SKM-1 (cell line): ENCODE data around the gene TTC34.
A peak's percentile ranks its signal among the peaks of the same experiment; 100 is the strongest.

Experiments used
- DNase-seq: peaks from one replicate; lab custom pipeline; 2025; ENCODE audit not compliant: unreplicated experiment; lab: John Stamatoyannopoulos, UW

TTC34 gene

GRCh38 chr1:2643414-2644077, 157.9 kb downstream of the TTC34 start:
- no peak for DNase-seq

- DNase-seq: peak; percentile 47
Measured at GRCh38 chr1:2642560-2643413, 158.7 kb downstream of the TTC34 start.

- DNase-seq: no peak
Measured at GRCh38 chr1:2642131-2642559, 159.3 kb downstream of the TTC34 start.

DNA sequence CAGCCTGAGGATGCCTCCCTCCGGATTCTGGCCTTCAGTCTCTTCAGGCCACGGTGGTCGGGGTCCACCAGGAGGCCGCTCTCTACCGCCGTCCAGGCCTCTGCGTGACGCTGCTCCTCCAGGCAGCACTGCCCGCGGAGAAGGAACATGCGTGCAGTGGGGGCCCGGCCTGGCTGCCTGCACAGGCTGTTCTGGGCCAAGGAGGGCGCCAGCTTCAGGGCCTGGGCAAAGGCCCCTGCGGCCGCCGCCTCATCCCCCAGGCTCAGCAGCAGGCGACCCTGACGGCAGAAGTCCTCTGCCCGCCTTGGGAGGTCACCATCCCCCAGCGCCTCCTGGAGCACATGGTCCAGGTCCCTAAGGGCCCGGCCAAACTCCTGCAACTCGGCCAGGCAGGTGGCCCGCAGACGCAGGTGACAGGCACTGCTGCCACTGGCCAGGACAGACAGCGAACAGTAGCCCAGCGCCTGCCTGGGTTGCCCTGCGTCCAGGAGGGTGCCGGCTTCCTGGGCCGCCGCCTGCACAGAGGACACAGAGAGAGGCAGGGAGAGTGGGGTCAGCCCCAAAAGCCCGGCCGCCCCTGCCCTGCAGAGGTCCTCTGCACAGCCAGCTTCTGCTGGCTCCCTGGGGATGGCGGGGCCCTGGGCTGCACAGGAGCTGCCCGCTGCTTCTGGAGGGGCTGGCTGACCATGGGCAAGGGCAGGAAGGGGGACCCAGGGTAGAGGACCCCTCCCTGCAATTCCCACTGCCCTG, 159.9 kb downstream of the TTC34 start:
- DNase-seq: no peak

- no peak for DNase-seq
Measured at GRCh38 chr1:2640626-2641025, 160.9 kb downstream of the TTC34 start.

- no peak for DNase-seq
Measured at GRCh38 chr1:2639607-2640521, 161.6 kb downstream of the TTC34 start.

- no peak for DNase-seq
Measured at GRCh38 chr1:2639203-2639602, 162.3 kb downstream of the TTC34 start.

DNA sequence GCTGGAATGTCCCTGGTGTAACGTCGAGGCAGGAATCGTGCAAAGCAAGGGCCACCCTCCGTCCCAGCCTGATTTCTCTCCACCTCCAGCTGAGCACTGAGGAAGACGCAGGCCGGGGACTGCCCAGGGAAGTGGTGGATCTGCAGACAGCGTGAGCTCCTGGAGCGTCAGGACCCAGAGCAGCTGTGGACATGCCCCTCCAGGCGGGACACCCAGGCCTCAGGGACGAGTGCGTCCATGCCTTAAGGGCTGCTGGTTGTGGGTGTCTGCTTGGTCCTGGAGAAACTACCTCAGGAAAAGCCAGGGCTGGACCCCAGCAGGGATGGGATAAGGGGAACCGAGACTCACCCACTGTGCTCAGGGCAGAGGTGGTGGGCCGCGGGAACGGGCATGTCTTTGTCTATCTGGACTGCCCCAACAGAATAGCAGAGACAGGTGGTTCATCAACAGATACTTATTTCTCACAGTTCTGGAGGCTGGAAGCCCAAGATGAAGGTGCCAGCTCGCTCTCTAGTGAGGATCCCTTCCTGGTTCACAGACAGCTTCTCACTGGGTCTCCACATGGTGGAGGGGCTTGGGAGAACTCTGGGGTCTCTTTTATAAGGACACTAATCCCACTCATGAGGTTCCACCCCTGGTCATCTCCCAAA, 162.9 kb downstream of the TTC34 start:
- no peak for DNase-seq

GRCh38 chr1:2637442-2638145, 163.9 kb downstream of the TTC34 start:
- DNase-seq: no peak

DNA sequence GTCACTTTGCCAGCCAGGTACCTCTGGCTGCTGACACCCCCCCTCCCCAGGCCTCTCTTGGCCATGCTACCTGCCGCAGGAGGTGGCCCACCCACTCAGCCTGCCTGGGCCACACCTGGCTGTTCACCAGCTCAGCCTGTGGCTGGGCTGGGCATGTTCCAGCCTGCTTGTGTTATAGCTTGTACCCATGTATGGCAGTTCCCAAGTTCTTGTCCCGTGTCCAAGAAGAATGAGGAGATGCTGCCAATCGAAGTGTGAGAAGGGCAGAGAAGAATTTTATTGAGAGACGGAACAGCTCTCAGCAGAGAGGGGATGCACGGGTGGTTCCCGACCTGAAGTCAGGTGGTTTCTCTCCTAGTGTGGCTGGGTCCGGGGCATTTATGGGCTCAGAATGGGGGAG, 164.8 kb downstream of the TTC34 start:
- DNase-seq: no peak

GRCh38 chr1:2635361-2636010, 166.0 kb downstream of the TTC34 start:
- DNase-seq: no peak

GRCh38 chr1:2633936-2634491, 167.5 kb downstream of the TTC34 start:
- DNase-seq: no peak

DNA sequence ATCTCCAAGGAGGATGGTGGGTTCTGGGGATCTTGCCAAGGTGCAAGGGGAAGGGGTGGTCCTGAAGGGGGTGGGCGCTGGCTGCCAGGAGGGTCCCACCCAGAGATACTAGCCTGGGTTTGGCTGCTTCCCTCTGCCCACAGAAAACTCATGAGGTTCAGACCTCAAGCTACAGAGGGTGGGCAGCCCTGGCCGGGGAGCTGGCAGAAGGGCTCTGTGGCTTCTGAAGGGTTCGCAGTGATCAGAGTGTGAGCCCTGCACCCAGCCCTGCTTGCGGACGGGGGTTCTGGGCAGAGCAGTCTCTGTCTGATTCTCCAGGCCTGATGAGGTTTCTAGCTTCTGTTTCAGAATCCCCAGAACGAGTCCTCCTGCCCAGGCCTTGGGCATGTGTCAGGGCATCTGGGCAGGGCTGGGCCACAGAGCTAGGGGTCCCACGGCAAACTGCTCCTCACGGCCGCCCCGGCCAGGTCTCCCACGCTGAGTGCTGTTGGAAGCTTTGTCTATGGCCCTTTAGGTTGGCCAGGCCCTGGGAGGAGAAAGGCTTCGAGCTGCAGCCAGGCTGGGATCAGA, 168.0 kb downstream of the TTC34 start:
- DNase-seq: no peak

DNA sequence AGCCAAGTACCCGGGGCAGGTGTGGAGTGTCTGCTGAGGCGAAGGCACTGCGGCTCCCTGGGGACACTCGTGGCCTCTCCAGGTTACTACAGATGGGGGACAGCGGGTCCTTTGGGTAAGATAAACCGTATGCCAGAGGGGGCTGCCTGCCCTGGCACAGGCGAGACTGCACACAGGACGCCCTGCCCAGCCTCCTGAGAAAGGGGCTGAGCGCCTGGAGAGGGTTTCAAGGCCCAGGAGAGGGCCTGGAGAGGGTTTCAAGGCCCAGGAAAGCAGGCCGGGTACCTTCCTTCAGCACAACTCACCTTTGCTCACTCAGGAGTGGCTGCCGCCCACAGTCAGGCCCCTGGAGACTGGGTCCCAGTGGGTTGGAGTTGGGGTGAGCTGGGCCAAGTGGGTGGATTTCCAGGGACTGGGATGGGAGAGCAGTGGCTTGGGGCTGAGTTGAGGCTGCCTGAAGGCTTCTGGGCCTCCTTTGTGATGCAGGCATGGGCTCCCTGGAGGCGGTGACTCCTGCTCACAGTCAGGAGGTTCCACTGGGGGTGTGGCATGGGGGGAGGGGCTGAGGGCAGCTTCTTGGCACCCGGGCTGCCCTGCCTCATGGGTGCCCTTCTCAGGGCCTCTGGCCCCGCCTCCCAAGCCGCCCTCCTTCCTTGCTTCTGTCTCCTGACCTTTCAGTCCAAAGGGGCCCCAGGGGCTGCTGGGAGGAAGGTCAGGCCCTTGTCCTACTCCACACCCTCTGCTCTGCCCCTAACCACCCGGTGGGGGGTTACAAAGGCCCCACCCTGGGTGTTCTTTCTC, 168.7 kb downstream of the TTC34 start, which contains the start of gene MMEL1:
TSS of gene MMEL1 (minus strand) at position 456 of the 801 bp plus-strand sequence. CDS start 3,532 bp downstream, outside the sequence.
- DNase-seq: no peak

DNA sequence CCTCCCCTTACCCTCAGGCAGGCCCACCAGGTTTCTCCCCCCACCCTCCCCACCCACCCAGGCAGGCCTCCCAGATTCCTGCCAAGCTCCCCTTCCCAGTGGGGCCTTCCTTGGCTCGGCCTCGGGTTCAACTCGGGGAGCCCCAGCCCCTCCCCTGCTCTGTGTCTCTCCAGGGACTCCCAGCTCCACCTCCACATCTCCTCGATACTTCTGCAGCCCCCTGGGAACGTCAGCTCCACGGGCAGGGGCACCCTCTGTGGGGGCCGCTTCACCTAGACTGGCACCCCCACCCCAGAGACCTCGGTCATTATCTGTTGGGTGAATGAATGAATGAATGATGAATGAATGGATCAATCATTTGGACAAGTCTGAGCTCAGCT, 169.5 kb downstream of the TTC34 start:
- no peak for DNase-seq

DNA sequence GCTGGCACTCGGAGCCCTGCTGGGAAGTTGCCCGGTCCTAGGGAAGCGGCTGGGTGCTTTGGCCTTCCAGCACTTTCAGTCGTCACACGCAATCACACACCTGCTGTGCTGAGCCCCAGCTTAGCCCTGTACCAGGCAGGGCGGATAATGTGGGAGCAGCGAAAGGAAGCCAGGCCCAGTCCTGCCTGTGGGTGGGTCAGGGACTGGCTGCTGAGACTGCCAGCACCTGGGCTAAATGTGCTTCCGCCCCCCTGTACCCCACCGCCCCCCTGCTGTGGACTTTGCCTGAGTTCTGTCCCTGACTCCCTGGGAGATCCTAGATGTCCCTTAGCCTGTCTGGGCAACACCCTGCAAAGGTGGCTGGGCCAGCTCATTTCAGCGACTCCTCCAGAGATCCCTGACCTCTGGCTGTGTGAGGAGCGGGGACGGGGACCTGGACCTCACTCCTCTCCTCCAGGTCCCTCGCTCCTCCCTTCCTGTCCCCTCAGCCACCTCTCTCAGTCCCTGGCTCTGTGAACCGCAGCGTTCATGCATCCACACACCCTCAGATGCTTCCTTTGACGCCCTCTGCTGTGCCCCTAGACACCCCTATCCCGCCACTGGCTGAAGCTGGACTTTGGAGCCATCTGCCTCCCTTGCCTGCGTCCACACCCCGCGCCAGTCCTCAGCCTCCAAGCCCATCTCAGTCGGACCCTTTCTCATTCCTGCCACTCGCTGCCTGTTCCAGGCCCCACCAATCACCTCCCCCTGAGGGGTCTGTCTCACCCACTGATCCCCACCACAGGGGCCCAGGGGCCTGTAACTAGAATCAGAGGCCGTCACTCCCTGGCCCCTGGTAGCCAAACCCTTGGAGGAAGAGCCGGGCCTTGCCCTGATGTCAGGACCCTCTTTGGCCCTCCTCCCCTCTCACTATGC, 170.1 kb downstream of the TTC34 start:
- DNase-seq: no peak
